Measurements from ENCODE around the gene CADPS2.

CADPS2 gene

DNA sequence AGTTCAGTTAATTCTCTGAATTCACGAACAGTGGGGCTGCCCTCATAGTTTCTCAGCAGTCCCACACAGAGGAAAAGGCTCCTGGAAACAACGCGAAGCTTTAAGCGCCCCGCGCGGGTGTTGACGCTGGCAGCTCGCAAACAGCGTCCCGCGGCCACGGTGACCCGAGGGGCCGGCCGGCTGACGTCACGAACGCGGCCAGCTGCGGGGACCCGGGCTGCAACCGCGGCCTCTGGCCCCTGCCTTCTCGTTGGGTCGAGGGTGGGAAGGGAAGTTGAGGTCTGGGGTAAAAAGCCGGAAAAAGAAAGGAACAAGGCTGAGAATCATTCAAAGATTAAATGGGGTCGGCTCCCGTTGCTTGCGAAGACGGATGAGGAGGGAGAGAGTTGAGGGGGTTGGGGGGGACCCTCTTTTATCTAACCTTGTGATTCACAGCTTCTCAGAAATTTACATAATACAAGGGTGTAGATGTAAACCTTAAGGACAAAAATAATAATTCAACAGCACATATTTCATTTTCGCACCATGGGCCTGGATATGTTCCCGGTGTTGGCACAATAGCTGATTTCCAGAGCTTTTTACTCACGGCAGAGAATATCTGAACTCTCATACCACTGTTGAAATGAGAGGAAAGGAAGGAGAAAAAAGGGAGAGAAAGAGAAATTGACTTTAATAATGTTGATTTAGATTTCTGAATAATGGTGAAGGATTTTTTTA, 574.4 kb downstream of the CADPS2 start:
- DNase-seq (ENCODE audit: extremely low read depth, low read depth) = no peak
- TF ChIP-seq, protein P1, sequence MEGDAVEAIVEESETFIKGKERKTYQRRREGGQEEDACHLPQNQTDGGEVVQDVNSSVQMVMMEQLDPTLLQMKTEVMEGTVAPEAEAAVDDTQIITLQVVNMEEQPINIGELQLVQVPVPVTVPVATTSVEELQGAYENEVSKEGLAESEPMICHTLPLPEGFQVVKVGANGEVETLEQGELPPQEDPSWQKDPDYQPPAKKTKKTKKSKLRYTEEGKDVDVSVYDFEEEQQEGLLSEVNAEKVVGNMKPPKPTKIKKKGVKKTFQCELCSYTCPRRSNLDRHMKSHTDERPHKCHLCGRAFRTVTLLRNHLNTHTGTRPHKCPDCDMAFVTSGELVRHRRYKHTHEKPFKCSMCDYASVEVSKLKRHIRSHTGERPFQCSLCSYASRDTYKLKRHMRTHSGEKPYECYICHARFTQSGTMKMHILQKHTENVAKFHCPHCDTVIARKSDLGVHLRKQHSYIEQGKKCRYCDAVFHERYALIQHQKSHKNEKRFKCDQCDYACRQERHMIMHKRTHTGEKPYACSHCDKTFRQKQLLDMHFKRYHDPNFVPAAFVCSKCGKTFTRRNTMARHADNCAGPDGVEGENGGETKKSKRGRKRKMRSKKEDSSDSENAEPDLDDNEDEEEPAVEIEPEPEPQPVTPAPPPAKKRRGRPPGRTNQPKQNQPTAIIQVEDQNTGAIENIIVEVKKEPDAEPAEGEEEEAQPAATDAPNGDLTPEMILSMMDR (IDR thresholded peaks at IDR 0.05; ENCODE audit: low read depth, low read length, missing control alignments) = no peak
- no peak overlapping the region for H3K4me3 ChIP-seq (replicated peaks; ENCODE audit: low read depth, low read length)

GRCh38 chr7:122311050-122311700, 575.1 kb downstream of the CADPS2 start:
- H3K4me3 ChIP-seq (replicated peaks; ENCODE audit: low read depth, low read length) = no peak overlapping the region
- no peak for DNase-seq (ENCODE audit: extremely low read depth, low read depth)
- TF ChIP-seq, protein P1 (IDR thresholded peaks at IDR 0.05; ENCODE audit: low read depth, low read length, missing control alignments) = no peak

GRCh38 chr7:122310119-122311021, 575.9 kb downstream of the CADPS2 start:
- DNase-seq (ENCODE audit: extremely low read depth, low read depth) = no peak
- H3K4me3 ChIP-seq (replicated peaks; ENCODE audit: low read depth, low read length) = no peak overlapping the region
- TF ChIP-seq, protein P1 (IDR thresholded peaks at IDR 0.05; ENCODE audit: low read depth, low read length, missing control alignments) = no peak

- TF ChIP-seq, protein P1 (IDR thresholded peaks at IDR 0.05; ENCODE audit: low read depth, low read length, missing control alignments) = no peak
- H3K4me3 ChIP-seq (replicated peaks; ENCODE audit: low read depth, low read length) = no peak overlapping the region
- no peak for DNase-seq (ENCODE audit: extremely low read depth, low read depth)
These were observed 576.8 kb downstream of the CADPS2 start for GRCh38 chr7:122309421-122309820.

GRCh38 chr7:122307228-122307621, 579.0 kb downstream of the CADPS2 start:
- no peak for DNase-seq (ENCODE audit: extremely low read depth, low read depth)
- H3K4me3 ChIP-seq (replicated peaks; ENCODE audit: low read depth, low read length) = no peak overlapping the region
- TF ChIP-seq, protein P1 (IDR thresholded peaks at IDR 0.05; ENCODE audit: low read depth, low read length, missing control alignments) = no peak

DNA sequence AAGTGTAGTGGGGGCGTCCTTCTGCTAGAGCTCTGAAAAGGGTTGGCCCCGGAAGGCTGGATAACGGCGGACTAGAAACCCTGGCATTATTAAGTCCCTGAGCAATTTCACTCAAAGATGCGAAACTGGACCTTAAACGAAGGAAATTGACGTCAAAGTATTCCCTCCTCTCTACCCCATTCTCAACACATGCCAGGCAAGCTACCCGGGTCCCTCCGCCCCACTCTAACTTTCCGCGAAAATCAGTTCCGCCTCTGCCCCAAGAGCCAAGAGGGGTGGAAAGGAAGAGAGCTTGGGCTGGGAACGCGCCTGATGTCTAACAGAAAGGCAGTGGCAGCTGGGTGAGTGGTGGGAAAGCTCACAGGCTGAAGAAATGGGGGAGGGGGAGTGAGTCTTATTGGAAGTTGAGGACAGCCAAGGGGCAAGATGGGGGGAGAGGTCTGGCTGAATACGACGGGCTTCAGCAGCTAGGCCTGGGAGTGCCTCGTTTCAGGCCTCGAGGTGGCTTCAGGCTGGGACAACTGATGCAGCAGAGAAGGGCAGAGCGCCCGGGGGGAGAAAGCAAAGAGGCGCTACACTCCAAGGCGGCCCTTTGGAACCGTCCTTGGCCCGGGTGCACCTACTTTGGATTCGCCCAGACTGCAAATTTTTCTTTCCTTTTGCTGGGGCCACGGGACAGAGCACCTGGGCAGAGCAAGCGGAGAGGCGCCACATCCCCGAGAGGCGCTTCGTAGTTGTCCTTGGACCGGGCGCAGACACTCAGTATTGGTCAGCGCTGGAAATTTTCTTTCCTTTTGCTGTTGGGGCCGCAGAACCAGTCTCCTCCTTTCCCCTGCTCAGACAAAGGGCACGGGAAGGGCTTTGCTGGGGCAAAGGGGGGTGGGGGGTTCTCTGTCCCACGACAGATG, 579.7 kb downstream of the CADPS2 start:
- no peak for DNase-seq (ENCODE audit: extremely low read depth, low read depth)
- no peak overlapping the region for H3K4me3 ChIP-seq (replicated peaks; ENCODE audit: low read depth, low read length)
- TF ChIP-seq, protein P1 (IDR thresholded peaks at IDR 0.05; ENCODE audit: low read depth, low read length, missing control alignments) = no peak
